KMS-11 (cell line): ENCODE results near the gene INSYN2A.

Experiments
- H2AFZ ChIP-seq: fragments of 200-600 bp; sonication (generic); 2 replicates; pipeline ENCODE4 v1.6.1; 2016; ENCODE audit warnings: antibody characterized with exemption, mixed run types, low read depth
- H3K27ac ChIP-seq: fragments of 200-600 bp; sonication (generic); 2 replicates; pipeline ENCODE4 v1.6.1; 2016; ENCODE audit warnings: mild to moderate bottlenecking, mixed run types
- H3K27me3 ChIP-seq: fragments of 200-600 bp; sonication (generic); 2 replicates; pipeline ENCODE4 v1.6.1; 2017; ENCODE audit warnings: mild to moderate bottlenecking, low read depth, mixed run types, moderate library complexity; ENCODE audit not compliant: insufficient read depth
- H3K36me3 ChIP-seq: fragments of 200-600 bp; sonication (generic); 2 replicates; pipeline ENCODE4 v1.6.1; 2017; ENCODE audit warnings: mild to moderate bottlenecking, mixed run types; ENCODE audit not compliant: insufficient read depth
- H3K4me1 ChIP-seq: fragments of 200-600 bp; sonication (generic); 2 replicates; pipeline ENCODE4 v1.6.1; 2016; ENCODE audit warnings: mild to moderate bottlenecking, low read depth, mixed run types; ENCODE audit not compliant: poor library complexity, severe bottlenecking
- H3K4me2 ChIP-seq: fragments of 200-600 bp; sonication (generic); 2 replicates; pipeline ENCODE4 v1.7.0; 2016; ENCODE audit warnings: mild to moderate bottlenecking, mixed run types
- H3K4me3 ChIP-seq: fragments of 200-600 bp; sonication (generic); IDR thresholded peaks from 2 replicates; pipeline ENCODE4 v1.6.1; 2017; ENCODE audit warnings: low read depth, low read length, mixed read lengths; ENCODE audit not compliant: insufficient read depth
- H3K79me2 ChIP-seq: fragments of 200-600 bp; sonication (generic); 2 replicates; pipeline ENCODE4 v1.6.1; 2016; ENCODE audit warnings: low read depth, mixed run types; ENCODE audit not compliant: insufficient read depth
- H3K9ac ChIP-seq: fragments of 200-600 bp; sonication (generic); 2 replicates; pipeline ENCODE4 v1.6.1; 2016; ENCODE audit warnings: mild to moderate bottlenecking, mixed run types
- H4K20me1 ChIP-seq: fragments of 200-600 bp; sonication (generic); 2 replicates; pipeline ENCODE4 v1.6.1; 2016; ENCODE audit warnings: mild to moderate bottlenecking, mixed run types; ENCODE audit not compliant: insufficient read depth
- TF ChIP-seq, protein P1 (sequence below): fragments of 200-600 bp; sonication (generic); conservative IDR thresholded peaks from 2 replicates; pipeline ENCODE4 v1.6.1; 2017; ENCODE audit warnings: low read depth, mild to moderate bottlenecking, antibody characterized with exemption, low read length, moderate library complexity, mixed read lengths

INSYN2A gene

DNA sequence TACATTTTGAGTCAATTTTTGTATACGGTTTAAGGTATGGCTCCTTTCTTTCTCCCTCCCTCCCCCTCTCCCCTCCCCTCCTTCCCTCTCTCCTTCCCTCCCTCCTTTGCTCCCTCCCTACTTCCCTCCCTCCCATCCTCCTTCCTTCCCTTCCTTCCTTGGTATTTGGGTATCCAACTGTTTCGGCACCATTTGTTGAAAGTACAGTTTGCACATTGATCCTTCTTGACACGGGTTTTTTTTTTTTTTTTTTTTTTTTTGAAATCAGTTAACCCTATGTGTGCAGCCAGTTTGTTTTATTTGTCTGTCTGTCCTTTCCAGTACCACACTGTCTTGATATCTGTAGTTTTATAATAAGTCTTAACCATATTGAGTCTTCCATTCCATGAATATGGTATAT lies 39.9 kb upstream of the INSYN2A start:
- Histone ChIP-seq H3K27me3 (no peaks in the 10 kb centered on the region), H3K4me3 (no peak overlapping the region), H3K27ac (no peak overlapping the region), H3K4me1 (no peaks in the 10 kb centered on the region), H3K9ac (no peak overlapping the region), H3K79me2 (no peaks in the 10 kb centered on the region), H2AFZ (no peak overlapping the region), H3K36me3 (no peaks in the 10 kb centered on the region), H4K20me1 (no peaks in the 10 kb centered on the region), H3K4me2 (no peak overlapping the region)
- TF ChIP-seq, protein P1, sequence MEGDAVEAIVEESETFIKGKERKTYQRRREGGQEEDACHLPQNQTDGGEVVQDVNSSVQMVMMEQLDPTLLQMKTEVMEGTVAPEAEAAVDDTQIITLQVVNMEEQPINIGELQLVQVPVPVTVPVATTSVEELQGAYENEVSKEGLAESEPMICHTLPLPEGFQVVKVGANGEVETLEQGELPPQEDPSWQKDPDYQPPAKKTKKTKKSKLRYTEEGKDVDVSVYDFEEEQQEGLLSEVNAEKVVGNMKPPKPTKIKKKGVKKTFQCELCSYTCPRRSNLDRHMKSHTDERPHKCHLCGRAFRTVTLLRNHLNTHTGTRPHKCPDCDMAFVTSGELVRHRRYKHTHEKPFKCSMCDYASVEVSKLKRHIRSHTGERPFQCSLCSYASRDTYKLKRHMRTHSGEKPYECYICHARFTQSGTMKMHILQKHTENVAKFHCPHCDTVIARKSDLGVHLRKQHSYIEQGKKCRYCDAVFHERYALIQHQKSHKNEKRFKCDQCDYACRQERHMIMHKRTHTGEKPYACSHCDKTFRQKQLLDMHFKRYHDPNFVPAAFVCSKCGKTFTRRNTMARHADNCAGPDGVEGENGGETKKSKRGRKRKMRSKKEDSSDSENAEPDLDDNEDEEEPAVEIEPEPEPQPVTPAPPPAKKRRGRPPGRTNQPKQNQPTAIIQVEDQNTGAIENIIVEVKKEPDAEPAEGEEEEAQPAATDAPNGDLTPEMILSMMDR = no peak

DNA sequence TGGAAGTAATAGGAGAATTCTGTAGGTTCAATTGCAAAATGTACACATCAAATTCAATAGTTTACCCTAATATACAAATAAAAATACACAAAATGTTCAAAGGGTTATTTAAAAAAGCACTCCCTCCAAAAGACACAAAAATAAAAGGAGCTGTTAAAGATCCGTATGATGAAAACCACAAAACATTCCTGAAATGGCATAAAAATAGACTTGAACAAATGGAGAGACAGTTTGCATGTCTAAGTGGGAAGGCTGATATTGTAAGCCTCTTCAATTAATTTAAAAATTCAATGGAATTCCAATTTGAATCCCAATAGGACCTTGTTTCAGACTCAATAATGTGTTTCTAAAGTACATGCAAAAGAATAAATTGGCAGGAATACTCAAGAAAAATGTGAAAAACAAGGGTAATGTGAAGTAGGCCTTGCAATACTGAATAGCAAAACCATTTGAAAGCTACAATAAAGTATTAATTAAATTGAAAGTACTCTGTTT lies 38.0 kb upstream of the INSYN2A start:
- Histone ChIP-seq H3K79me2 (no peaks in the 10 kb centered on the region), H3K27me3 (no peaks in the 10 kb centered on the region), H3K4me3 (no peak overlapping the region), H4K20me1 (no peaks in the 10 kb centered on the region), H3K4me2 (no peak overlapping the region), H3K36me3 (no peaks in the 10 kb centered on the region), H2AFZ (no peak overlapping the region), H3K27ac (no peak overlapping the region), H3K4me1 (no peaks in the 10 kb centered on the region), H3K9ac (no peak overlapping the region)
- TF ChIP-seq, protein P1 = no peak

DNA sequence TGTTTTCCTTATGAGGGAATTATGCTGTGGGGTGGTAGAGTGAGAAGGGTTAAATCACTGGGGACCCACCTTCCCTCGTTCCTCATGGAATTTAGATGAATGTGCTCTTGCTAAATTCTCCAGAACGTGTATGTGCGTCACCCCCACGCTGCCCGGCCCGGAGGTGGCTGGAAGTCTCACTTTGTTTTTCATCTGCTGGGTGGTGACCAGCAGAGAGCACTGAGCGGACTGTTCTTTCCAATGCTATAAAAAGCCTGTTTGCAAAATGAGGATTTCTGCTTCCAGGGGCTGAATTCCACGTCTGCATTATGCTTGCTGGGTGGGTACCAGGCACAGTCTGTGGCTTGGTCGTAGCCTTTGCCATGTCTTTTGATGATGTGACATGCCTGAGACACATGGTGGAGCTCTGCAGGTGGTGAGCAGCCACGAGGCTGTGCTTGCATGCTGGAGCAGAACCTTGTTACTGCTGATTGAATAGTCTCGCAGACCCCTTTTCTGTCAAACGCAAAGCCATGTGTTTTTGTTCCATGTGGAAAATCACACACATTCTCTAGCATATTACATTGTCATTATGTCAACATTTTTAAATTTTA lies 31.9 kb upstream of the INSYN2A start:
- no peak overlapping the region for H3K27ac ChIP-seq
- H4K20me1 ChIP-seq = no peaks in the 10 kb centered on the region
- no peak overlapping the region for H2AFZ ChIP-seq
- H3K36me3 ChIP-seq = no peaks in the 10 kb centered on the region
- no peak overlapping the region for H3K4me2 ChIP-seq
- H3K4me3 ChIP-seq = no peak overlapping the region
- H3K9ac ChIP-seq = no peak overlapping the region
- no peaks in the 10 kb centered on the region for H3K79me2 ChIP-seq
- H3K27me3 ChIP-seq = no peaks in the 10 kb centered on the region
- TF ChIP-seq, protein P1 = no peak
- H3K4me1 ChIP-seq = no peaks in the 10 kb centered on the region

- no peaks in the 10 kb centered on the region for H4K20me1 ChIP-seq
- TF ChIP-seq, protein P1 = no peak
- no peaks in the 10 kb centered on the region for H3K79me2 ChIP-seq
- H3K27me3 ChIP-seq = no peaks in the 10 kb centered on the region
- no peak overlapping the region for H2AFZ ChIP-seq
- H3K4me1 ChIP-seq = no peaks in the 10 kb centered on the region
- H3K36me3 ChIP-seq = no peaks in the 10 kb centered on the region
- H3K9ac ChIP-seq = no peak overlapping the region
- H3K4me2 ChIP-seq = no peak overlapping the region
- no peak overlapping the region for H3K27ac ChIP-seq
- no peak overlapping the region for H3K4me3 ChIP-seq
These were observed 31.3 kb upstream of the INSYN2A start for GRCh38 chr10:127227663-127228062.
